ENCODE data around the gene SLC25A26.

SLC25A26 gene

DNA sequence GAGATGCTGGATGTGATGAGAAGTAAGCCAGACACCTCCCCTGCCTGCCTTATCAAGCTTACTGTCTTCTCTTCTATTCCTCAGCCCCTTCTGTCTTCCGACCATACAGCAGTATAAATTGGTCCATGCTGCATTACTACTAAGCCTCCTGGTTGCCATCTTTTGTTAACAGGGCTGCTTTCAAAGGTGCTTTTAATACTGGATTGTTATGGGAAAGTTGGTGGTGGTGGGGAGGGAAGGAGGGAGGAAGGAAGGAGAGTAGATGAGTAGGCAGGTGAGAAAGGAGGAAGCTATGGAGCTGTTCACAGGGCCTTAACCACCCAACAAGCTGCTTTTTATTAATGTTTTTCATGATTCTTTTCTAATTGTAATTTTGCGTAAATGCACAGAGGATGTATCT lies 114.9 kb downstream of the SLC25A26 start:
- no peak for DNase-seq

DNA sequence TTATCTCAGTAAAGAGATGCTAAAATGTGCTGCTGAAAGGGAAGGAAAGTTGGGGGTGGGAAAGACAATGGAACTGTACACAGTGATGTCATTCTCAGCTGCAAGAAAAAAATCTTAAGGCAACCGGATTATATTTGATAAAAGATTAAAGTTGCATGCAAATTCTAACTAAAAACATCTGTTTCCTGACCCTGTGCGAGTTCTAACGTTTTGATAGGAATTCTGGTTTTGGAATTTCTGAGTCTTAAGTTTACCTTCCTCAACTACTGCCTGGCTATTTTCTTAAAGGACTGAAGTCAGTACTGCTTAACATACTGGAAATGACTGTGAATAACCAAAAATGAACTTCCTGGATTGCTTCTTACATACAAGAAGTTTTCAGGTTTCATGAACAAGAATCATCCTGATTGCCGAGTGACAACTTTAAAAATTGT lies 115.5 kb downstream of the SLC25A26 start:
- DNase-seq: no peak

DNA sequence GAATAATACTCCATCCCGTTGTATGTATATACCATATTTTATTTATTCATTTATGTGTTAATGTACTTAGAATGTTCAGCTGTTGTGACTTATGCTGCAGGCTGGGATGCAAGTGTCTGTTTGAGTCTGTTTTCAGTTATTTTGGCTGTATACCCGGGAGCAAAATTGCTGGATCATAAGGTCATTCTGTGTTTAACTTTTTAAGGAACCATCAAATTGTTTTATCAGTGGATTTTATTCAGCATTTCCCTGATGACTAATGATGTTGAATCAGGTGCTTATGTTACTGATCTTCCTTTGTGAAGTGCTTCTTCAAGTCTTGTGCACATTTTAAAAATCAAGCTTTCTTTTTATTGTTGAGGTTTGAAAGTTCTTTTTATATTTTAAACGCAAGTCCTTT lies 118.1 kb downstream of the SLC25A26 start:
- no peak for DNase-seq

DNA sequence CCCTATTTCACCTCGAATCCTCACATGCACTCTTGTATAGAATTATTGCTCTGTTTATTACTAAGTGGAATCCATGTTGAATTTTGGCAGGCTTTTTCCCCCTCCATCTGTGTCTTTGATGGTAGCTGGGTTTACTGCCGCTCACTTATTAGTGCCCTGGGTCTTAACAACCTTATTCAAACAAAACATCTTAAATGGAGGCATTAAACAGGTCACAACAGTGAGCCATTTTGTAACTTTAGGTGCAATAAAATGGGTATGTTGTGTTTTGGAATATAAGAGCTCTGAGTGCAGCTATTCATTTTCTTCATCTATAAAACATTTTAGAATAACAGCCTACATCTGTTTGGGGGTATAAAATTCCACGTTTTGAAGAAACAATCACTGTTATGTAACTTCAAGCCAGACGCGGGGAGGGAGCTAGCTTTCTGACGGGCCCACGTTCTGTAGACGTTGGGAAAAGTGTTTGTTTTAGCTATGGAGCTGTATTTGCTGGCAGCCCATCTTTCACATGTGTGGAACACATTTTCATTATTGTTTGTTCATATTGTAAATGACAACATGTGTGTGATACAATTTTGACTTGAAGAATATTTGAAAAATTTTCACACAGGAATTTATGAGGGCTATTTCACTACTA lies 122.0 kb downstream of the SLC25A26 start:
- no peak for DNase-seq

DNA sequence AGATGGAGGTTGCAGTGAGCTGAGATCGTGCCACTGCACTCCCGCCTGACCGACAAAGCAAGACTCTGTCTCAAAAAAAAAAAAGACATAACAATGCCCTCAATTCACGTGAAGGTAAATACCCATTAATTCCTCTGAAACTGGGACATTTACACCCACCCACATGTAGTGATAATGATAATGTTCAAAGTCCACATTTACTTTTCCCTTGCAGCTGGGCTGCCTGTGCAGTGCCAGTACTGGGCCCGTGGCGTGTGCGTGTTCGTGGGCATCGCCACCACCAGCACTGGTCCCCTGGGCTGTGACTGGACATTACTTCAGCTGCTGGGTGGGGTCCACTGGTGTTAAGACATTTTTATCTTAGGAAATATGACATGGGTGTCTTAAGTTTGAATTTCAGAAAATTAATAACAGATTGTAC lies 123.6 kb downstream of the SLC25A26 start:
- no peak for DNase-seq

DNA sequence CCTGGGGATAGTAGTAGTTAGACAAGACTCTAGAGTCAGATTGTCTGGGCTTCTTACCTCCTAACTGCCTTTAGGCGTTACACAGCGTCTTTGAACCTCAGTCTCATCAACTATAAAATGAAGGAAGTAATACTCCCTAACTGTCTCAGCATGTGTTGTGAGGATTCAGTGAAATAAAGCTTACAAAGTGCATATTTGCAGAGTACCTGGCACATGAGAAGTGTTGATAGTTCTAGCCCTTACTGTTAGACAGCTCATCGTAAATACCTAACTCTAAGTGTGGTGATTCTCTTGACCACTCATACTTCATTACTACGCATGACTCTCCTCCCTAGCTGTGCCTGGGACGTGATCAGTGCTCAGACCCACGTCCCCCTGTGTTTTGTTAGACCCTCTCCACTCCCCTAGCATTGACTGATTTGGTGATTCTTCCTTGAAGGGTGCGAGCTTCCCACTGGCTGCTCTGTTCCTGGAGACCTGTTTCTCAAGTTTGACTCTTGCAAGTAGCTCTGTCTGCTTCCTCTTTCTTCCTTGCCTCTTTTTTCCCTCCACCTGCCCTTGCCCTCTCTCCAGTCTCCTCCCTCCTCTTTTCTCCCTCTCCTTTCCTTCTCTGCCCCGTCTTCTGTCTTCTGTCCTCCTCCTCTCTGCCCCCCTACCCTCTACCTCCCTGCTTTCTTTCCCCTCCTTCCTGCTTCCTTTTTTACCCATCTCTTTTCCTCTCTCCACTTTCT lies 124.2 kb downstream of the SLC25A26 start:
- DNase-seq: no peak

DNA sequence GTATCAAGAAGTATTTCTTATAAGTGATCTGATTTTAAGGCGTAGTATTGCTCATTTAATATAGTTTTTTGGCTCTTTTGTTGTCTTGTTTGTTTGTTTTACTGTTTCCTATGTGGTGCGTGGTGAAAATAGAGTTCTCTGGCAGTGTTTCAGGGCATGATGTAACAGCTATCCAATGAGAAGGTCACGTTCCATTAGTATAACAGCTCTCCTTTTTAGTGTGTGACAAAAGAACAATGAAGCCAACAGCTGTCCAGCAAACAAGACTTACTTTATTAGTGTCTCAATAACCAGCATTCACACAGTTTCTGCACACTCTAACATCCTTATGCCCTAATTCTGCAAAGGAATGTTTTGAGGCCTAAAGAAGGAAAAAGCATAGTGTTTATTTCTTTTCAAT lies 127.9 kb downstream of the SLC25A26 start:
- DNase-seq: no peak

DNA sequence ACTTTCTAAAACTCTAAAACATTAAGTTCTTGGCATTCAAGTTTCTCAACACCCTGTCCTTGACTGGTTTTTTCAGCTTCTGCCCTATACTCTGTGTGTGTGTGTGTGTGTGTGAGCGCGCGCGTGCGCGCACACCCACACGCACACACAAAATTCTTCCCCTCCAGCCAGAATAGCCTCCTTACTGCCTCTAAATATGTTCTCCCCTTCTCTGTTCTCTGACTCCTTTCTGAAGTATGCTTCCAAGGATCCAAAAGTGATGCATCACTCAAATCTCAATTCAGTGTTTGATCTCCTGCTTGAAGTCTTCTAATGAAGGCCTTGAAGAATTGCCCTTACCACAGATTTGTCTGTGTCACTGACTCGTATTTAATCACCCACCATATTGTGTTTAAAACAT lies 129.8 kb downstream of the SLC25A26 start:
- DNase-seq: no peak

DNA sequence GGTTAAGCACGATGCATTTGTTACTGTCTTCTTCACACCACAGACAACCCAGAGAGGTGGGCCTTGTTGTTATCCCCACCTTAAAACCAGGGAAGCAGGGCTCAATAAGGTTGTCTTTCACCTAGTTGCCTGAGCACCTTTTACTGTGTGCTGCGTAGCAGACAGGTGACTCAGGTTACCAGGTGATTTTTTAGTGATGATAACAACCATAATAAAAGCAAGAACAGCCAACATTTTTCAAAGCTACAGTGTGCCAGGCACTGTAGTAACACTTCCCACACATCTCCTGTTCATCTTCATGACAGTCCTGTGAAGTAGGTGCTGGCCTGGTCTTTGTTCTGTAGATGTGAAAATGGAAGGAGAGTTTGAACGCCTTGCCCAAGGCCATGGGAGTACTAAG lies 132.2 kb downstream of the SLC25A26 start:
- DNase-seq: no peak

DNA sequence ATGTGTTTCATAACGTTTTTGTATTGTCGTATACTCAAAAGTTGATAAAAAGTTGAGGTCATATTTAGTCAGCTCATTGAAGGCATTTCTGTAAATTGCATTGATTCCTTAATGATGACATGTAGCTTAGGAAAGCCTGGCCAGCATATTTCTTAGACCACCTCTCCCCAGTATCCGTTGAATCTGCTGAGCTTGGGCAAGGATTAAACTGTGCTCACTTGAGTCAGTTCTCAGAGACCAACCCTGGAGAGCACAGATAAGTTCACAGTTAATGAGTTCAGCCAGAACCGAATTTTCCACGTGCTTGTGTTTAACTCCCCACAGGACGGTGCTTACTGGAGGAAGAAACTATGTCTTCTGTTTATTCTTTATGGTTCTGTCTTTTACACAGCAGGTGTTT lies 132.7 kb downstream of the SLC25A26 start:
- DNase-seq: no peak

DNA sequence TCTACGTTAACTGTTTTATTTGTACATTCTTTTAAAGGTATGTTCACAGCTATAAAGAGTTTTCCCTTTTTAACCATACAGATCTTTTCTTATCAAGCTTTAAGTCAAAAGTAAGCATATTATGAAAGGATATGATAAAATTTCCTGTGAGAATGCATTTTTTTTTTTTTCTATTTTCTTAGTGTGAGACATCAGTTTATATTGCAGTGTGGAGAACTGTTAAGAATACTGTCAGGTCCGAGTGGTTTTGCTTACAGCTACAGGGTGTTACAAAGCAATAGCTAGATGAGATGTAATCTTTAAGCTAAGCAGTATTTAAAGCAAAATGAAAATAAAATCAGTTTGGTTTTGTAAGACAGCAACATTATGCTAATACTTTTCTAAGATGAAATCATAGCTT lies 133.2 kb downstream of the SLC25A26 start:
- DNase-seq: no peak

DNA sequence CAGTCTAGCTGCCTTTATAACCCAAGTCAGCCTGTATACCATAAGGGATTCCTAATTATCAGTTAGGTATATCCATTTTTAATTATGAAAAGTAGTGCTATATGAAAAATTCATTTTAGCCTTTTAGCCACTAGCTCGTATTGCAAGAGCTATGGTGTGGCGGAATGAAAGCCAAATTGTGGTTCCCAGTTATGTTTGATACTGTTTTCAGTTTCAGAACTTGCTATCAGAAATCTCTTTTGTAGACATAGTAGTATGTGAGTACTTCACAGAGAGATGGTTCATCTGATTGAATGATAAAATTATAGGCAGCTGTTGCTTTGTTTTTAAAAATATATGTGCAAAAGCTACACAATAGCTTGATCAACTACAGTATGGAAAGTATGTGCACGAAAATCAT lies 134.6 kb downstream of the SLC25A26 start:
- no peak for DNase-seq

DNA sequence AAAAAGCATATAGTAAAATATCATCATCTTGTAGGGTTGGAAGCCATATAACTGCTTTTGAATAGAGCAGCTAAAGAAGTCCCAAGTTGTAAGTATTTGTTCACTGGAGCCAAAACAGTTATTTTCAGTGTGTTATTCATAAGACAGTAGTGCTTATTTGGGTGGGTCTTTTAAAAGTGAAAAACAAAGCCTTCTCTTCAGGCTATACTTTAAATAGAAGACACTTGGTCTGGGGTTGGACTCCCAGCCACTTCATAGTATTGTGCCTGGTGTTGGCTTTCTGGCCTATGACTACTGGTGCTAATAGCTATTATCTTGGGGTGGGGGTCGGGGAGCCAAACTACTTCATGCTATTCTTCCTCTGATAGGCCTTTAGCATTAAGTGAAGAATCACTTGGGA lies 135.2 kb downstream of the SLC25A26 start:
- no peak for DNase-seq

DNA sequence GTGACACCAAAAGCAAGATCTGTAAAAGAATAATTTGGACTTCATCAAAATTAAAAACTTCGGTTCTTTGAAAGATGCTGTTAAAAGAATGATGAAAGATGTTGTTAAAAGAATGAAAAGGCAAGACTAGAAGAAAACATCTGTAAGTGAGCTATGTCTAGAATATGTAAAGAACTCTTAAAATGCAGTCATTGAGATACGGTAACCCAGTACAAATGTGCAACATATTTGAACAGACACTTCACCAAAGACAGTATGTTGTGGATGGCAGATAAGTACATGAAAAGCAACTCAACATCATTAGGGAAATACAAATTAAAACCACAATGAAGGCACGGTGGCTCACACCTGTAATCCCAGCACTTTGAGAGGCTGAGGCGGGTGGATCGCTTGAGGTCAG lies 140.6 kb downstream of the SLC25A26 start:
- DNase-seq: no peak

DNA sequence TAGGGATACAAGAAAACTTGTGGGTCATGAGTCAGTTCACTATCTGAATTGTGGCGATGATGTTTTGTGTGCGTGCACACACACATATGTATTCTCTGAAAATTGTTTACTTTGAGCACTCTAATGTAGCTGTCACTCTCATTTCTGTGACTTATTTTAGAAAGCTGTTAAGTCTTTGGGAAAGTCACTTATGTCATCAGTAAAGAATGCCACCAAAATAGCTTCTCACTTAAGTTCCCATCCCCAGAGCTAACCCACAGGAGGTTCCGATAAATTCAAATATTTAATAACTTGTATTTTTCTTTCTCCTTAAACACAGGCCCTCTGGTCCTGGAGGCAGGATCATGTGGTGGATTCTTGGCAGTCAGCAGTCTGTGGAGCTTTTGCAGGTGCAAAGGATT lies 141.7 kb downstream of the SLC25A26 start:
- DNase-seq: no peak

DNA sequence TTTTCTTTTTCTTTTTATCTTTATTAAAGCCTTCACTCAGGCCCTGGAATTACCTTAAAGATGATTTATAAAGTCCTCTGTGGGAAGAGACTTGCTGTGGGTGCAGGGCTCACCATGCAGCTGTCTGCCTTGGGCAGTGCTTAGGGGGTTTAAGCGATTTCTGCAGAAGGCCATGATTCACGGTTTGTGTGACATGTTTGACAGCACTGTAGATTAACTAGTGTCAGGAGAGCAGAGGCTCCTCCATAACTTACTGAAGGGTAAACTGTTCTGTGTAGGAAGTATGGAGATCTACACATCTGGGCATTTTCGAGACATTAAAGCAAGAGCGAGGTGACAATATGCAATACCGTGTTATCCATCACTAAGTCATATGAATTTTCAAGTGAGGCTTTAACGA lies 142.3 kb downstream of the SLC25A26 start:
- DNase-seq: no peak

DNA sequence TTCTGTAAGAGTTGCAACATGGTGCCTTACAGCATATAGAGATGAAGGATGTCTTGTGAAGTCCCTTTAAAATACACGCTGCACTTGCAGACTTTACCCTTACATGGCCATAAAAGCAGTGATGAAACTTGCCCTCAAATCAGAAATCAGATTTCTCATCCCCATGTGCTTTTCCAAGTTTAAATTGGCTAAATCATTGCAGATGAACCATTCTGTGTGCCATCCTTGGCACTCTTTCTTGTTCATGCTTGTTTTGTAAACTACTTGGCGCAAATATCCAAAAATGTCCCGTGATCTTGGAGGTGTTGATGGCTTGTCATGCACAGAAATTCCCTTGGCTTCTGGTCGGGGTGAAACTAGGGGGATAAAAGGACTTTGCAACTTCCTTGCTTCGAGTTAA lies 144.3 kb downstream of the SLC25A26 start:
- no peak for DNase-seq

DNA sequence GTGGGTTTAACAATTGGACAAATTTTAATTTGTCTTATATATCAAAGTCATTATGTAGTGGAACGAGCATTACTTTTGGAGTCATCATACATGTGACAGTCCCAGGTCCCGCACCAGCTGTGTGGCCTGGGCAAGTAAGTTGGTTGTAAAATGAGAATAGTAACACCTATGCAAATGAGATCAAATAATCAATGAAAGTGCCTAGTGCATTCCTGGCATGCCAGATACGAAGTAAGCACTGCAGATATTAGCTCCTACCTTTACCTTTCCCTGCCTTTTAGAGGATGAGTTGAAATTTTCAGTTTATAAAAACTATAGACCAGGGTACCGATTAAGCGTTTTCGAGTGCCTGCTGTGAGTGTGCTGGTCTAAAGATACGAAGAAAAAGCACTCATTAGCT lies 145.9 kb downstream of the SLC25A26 start:
- DNase-seq: no peak

DNA sequence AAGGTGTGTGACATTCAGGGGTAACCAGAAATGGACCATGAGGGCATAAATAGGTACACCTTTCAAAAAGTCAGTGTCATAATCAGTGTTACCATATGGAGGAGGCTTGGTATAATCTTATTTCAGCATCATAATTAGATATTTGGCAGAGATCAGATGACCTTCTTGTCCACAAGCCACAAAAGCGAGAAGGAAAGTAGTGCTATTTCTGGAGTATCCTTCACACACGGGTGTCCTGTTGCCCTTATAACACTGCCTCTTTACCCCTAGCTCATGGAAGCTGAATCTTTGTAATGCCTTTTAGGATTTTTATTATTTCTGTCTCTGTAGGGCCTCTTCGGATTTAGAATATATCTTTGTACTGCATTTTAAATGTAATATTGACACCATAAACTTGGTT lies 147.2 kb downstream of the SLC25A26 start:
- DNase-seq: no peak

DNA sequence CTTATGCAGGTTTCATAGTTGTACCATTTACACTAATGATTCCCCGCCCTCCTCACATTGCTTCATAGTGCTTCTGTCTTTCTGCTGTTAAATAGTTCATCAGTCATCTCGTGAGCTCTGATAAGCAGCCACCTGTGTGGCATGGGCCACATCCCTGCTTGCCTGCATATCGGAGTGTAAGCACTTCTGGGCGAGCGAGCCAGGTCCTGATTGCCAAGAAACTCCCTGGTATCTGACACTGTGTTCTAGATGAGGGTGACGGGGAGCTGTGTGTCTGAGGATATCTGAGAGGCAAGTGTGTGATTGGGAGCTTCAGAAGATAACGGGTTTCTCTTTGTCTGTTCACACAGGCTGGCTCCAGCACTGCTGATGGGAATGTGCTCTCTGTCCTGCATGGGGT lies 149.4 kb downstream of the SLC25A26 start:
- no peak for DNase-seq

DNA sequence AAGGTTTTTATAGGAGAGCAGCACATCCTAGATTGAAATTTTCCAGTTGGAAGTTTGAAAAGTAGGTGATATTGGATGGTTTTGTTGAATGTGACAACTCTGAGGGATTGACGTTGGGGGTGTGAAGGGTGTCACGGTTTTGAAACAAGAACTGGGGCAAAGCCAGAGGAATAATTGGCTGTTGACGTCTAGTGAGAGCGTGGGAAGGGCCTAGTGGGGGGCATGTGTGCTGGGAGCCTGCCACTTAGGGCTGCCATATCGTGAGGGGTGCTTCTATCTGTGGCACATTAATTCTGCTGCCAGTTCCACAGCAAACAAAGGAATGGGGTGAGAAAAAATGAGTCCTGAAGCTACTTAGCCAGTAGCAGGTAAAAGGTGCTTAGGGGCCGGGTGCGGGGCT lies 150.6 kb downstream of the SLC25A26 start:
- no peak for DNase-seq

DNA sequence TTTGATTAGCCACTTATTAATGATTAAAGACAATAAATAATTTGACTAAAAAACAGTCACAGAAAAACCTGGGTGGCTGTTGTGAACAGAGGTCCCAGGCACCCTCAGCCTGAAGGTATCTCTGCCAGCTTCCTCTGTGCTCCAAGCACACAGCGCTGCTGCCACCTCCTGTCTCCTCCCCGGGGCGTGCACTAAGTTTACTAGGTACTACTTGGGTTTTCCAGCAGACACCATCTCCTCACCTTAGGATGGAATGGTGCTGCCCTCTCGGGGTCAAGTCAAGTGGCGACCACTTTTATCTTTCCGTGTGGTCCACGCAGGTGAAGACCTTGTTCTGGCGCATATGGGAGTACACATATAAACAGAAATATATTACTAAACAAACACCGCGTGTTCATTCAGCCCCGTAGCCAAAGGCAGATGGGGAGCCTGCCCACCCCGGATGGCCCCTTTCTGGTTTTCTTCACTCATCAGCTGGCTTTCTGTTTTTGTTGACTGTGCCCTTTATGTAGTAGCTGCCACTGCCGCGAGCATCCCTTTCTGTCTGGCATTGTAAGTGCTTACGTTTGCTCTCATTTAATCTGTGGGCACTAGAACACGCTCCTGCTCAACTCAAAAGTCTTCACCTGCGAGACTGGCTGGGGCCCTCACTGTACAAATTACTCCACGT lies 152.0 kb downstream of the SLC25A26 start:
- DNase-seq: no peak

DNA sequence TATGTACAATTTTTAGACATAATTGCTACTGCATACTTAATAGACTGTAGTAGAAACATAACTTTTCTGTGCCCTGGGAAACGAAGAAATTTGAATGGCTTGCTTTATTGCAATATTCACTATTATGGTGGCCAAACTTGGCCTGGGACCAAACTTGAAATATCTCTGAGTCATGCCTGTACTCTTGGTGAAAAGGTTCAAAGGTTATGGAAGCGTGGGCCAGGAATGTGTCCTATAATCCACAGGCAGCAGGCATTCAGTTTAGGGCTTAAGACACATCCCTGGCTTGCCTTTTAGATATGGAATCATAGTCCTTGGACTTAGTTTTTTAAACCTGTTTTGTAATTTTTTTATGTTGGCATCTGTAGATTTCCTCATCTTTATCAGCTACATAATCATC lies 155.8 kb downstream of the SLC25A26 start:
- no peak for DNase-seq

DNA sequence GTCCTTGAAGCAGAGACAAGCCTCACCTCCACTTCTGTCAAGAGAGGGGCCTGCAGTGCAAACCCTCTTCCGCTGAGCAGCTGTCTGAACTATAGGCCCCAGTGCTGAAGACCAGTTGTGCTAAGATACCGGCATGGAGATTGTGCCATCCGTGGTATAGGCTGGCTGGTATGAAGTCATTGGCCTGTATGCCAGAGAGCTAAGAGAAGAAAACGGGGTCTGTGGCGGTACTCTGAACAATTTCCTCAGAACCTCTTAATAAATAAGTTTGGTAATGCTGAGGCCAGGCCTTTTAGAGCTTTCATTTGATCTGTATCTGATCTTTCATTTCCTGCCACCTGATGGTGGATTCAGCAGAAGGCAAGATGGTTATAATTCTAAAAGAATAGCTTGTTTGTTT lies 157.0 kb downstream of the SLC25A26 start:
- no peak for DNase-seq
